IMR-90 (cell line): ENCODE data around the gene DOCK1. TPM values are rescaled to one million over a fixed set of nuclear protein-coding genes. Genes with fewer than 3 reads are reported as not detected.

Source experiments
- ATAC-seq: fragments of 200-7000 bp; cut with Tn5 transposase; 2 replicates; pipeline ENCODE4 v1.9.1; 2020; ENCODE audit warnings: low read depth, mild to moderate bottlenecking, moderate library complexity
- BruUV-seq: library from RNA; stranded (reverse); fragments of 400-500 nt; replicated peaks from 2 replicates; lab custom pipeline; 2021; lab: Mats Ljungman, UMichigan
- CTCF ChIA-PET: fragments of 300-600 bp; formaldehyde crosslinking; extraction: SDS; loops from one replicate; lab custom pipeline; 2021; ENCODE audit warnings: antibody characterized with exemption; lab: Yijun Ruan, JAX
- POLR2A ChIA-PET: fragments of 300-600 bp; sonication (Branson Sonifier 250); formaldehyde crosslinking; loops from one replicate; lab custom pipeline; 2022; ENCODE audit warnings: antibody characterized with exemption; ENCODE audit not compliant: unreplicated experiment; lab: Charles Lee
- DNase-seq: peaks from one replicate; pipeline ENCODE4 v3.0.0; 2013
- H2AFZ ChIP-seq: replicated peaks from 2 replicates; pipeline ENCODE3; 2013; ENCODE audit warnings: low read length, mild to moderate bottlenecking; ENCODE audit not compliant: poor library complexity
- H2AK5ac ChIP-seq: 2 replicates; pipeline ENCODE4 v1.6.1; 2013; ENCODE audit warnings: low read depth, low read length, inconsistent platforms
- H2AK9ac ChIP-seq: replicated peaks from 2 replicates; pipeline ENCODE3; 2013; ENCODE audit warnings: mild to moderate bottlenecking, low read depth, low read length, moderate library complexity; ENCODE audit not compliant: poor library complexity
- H2BK120ac ChIP-seq: 2 replicates; pipeline ENCODE4 v1.6.1; 2013; ENCODE audit warnings: low read depth, low read length, inconsistent platforms
- H2BK15ac ChIP-seq: 3 replicates; pipeline ENCODE4 v1.6.1; 2013; ENCODE audit warnings: low read depth, low read length, inconsistent platforms
- H2BK20ac ChIP-seq: 2 replicates; pipeline ENCODE4 v1.6.1; 2013; ENCODE audit warnings: low read depth, mild to moderate bottlenecking, inconsistent platforms, low read length, moderate library complexity
- H2BK5ac ChIP-seq: 2 replicates; pipeline ENCODE4 v1.6.1; 2013; ENCODE audit warnings: mild to moderate bottlenecking, low read depth, low read length, inconsistent platforms; ENCODE audit not compliant: poor library complexity, severe bottlenecking
- H3K14ac ChIP-seq: replicated peaks from 2 replicates; pipeline ENCODE4 v1.6.1; 2013; ENCODE audit warnings: low read depth, low read length, inconsistent platforms
- H3K18ac ChIP-seq: 2 replicates; pipeline ENCODE4 v1.6.1; 2013; ENCODE audit warnings: low read depth, low read length, control low read depth
- H3K23ac ChIP-seq: 2 replicates; pipeline ENCODE4 v1.6.1; 2013; ENCODE audit warnings: low read depth, low read length, inconsistent platforms
- H3K27ac ChIP-seq: 2 replicates; pipeline ENCODE4 v1.5.1; 2013; ENCODE audit warnings: mild to moderate bottlenecking, control low read depth, low read length; ENCODE audit not compliant: insufficient read depth
- H3K27me3 ChIP-seq: 2 replicates; pipeline ENCODE4 v1.6.1; 2013; ENCODE audit warnings: low read length; ENCODE audit not compliant: control insufficient read depth, insufficient read depth
- H3K36me3 ChIP-seq: 2 replicates; pipeline ENCODE4 v1.6.1; 2013; ENCODE audit warnings: low read length, mixed read lengths; ENCODE audit not compliant: control insufficient read depth, insufficient read depth
- H3K4ac ChIP-seq: 2 replicates; pipeline ENCODE4 v1.6.1; 2013; ENCODE audit warnings: low read depth, low read length, inconsistent platforms
- H3K4me1 ChIP-seq: 2 replicates; pipeline ENCODE4 v1.6.1; 2013; ENCODE audit warnings: low read length, mixed read lengths; ENCODE audit not compliant: control insufficient read depth, insufficient read depth
- H3K4me2 ChIP-seq: 2 replicates; pipeline ENCODE4 v1.6.1; 2013; ENCODE audit warnings: low read depth, mild to moderate bottlenecking, control low read depth, low read length, moderate library complexity
- H3K4me3 ChIP-seq: 2 replicates; pipeline ENCODE4 v1.5.1; 2013; ENCODE audit warnings: low read depth, mild to moderate bottlenecking, control low read depth, low read length, moderate library complexity; ENCODE audit not compliant: insufficient read depth
- H3K56ac ChIP-seq: 2 replicates; pipeline ENCODE4 v1.6.1; 2013; ENCODE audit warnings: low read length, inconsistent platforms; ENCODE audit not compliant: insufficient read depth; ENCODE audit errors: extremely low read depth
- H3K79me1 ChIP-seq, 2 experiments: 2 replicates each; pipeline ENCODE4 v1.6.1; 2013; ENCODE audit warnings: low read length in 2 of 2, inconsistent platforms in 1 of 2, low read depth in 1 of 2
- H3K9ac ChIP-seq: 2 replicates; pipeline ENCODE4 v1.6.1; 2013; ENCODE audit warnings: low read depth, low read length, control low read depth
- H3K9me1 ChIP-seq: 2 replicates; pipeline ENCODE4 v1.6.1; 2013; ENCODE audit warnings: low read length, inconsistent platforms; ENCODE audit not compliant: insufficient read depth
- H3K9me3 ChIP-seq: 2 replicates; pipeline ENCODE4 v1.6.1; 2013; ENCODE audit warnings: low read length; ENCODE audit not compliant: control insufficient read depth, insufficient read depth
- H4K20me1 ChIP-seq: 2 replicates; pipeline ENCODE4 v1.6.1; 2013; ENCODE audit warnings: low read length, inconsistent platforms; ENCODE audit not compliant: insufficient read depth
- H4K5ac ChIP-seq: 2 replicates; pipeline ENCODE4 v1.6.1; 2013; ENCODE audit warnings: mild to moderate bottlenecking, low read depth, low read length, control low read depth
- H4K8ac ChIP-seq, 2 experiments: 2 replicates each; pipeline ENCODE4 v1.6.1; 2013; ENCODE audit warnings: low read depth in 2 of 2, low read length in 2 of 2, control low read depth in 1 of 2, inconsistent platforms in 1 of 2
- H4K91ac ChIP-seq: 2 replicates; pipeline ENCODE4 v1.6.1; 2013; ENCODE audit warnings: low read depth, low read length, inconsistent platforms; ENCODE audit not compliant: insufficient read depth
- CEBPB ChIP-seq: IDR thresholded peaks from 2 replicates; pipeline ENCODE4 v1.6.1; 2012; ENCODE audit warnings: low read depth, low read length, improper control_type of control experiment
- CHD1 ChIP-seq: IDR thresholded peaks from 2 replicates; pipeline ENCODE4 v1.6.1; 2012; ENCODE audit warnings: low read depth, low read length, improper control_type of control experiment
- MAFK ChIP-seq: IDR thresholded peaks from 2 replicates; pipeline ENCODE4 v1.6.1; 2012; ENCODE audit warnings: low read depth, low read length, improper control_type of control experiment
- MAZ ChIP-seq: IDR thresholded peaks from 2 replicates; pipeline ENCODE4 v1.6.1; 2012; ENCODE audit warnings: low read depth, mild to moderate bottlenecking, low read length, improper control_type of control experiment, moderate library complexity, borderline replicate concordance
- NFE2L2 ChIP-seq: fragments of 150-350 bp; IDR thresholded peaks from 2 replicates; pipeline ENCODE4 v1.6.1; 2016; ENCODE audit warnings: low read depth, mild to moderate bottlenecking, low read length
- WGBS, 2 experiments: methylation state at CpG; one replicate each; pipeline versions ENCODE4 v1.1.5 to v1.1.7; 2013; ENCODE audit warnings: missing lambda C conversion rate in 2 of 2; ENCODE audit not compliant: insufficient read length in 1 of 2; ENCODE audit errors: extremely low coverage in 2 of 2; 5-methylcytosine and 5-hydroxymethylcytosine counted together
- dilution Hi-C: fragments of 300-500 bp; cut with HindIII; formaldehyde crosslinking; loops from one replicate; pipeline ENCODE4 v1.14.3; 2018; ENCODE audit warnings: low sequenced_read_pairs; ENCODE audit not compliant: unreplicated experiment
- in situ Hi-C: fragments of 300-500 bp; cut with MboI; formaldehyde crosslinking; loops from 3 replicates; pipeline ENCODE4 v1.14.3; 2019; ENCODE audit warnings: low sequenced_read_pairs, inconsistent platforms, mixed read lengths
- intact Hi-C: fragments of 100-400 bp; cut with micrococcal nuclease; formaldehyde crosslinking; loops from 2 replicates; pipeline ENCODE4 v1.10.0; 2022
- polyA plus RNA-seq, 3 experiments: library from polyadenylated mRNA; depleted of rRNA; stranded (reverse); fragments of >200 nt; gene quantifications; 2 replicates each; pipeline ENCODE4 v1.2.3, GENCODE V29; 2012; ENCODE audit warnings: low replicate concordance in 1 of 3
- total RNA-seq: library from RNA; depleted of rRNA; stranded (reverse); fragments of >200 nt; gene quantifications from 2 replicates; pipeline ENCODE4 v1.2.3, GENCODE V29; 2012
- TF ChIP-seq, protein P1 (sequence below): fragments of 150-350 bp; IDR thresholded peaks from 2 replicates; pipeline ENCODE4 v1.6.1; 2017; ENCODE audit warnings: mild to moderate bottlenecking, antibody characterized with exemption, low read length, low read depth

The DOCK1 gene
- total and polyA plus RNA-seq, 2 of the 4 experiments (the other 2 are of a cell fraction), result 28.2 to 71.0 TPM

GRCh38 chr10:127195571-127196281 is 290.5 kb downstream of the DOCK1 start:
- ChIA-PET POLR2A (interaction anchor here (0.7 kb wide), 2 partner anchors 211 to 1213 kb away, joined by 13 to 19 read pairs; no protein-coding TSS in a partner anchor), CTCF (no interaction called here)
- peak; percentile 12 for DNase-seq
- Histone ChIP-seq H2BK15ac (no peak overlapping the region), H3K36me3 (no peaks in the 10 kb centered on the region), H3K27me3 (no peaks in the 10 kb centered on the region; the same call in 1 of the 2 replicates), H3K9me1 (peaks cover 12% of the 10 kb centered on the region), H2BK120ac (no peak overlapping the region), H3K14ac (no peak overlapping the region), H3K23ac (no peak overlapping the region), H3K4me2 (peak overlapping the region; percentile 79), H2AK9ac (no peak overlapping the region), H3K9me3 (no peaks in the 10 kb centered on the region), H2BK5ac (no peak overlapping the region), H4K20me1 (peaks cover 55% of the 10 kb centered on the region), H3K56ac (no peak overlapping the region), H3K79me1 (peaks cover 4 to 24% of the 10 kb centered on the region in 2 experiments; a peak in 3 of 4 replicates), H2AFZ (peak overlapping the region; percentile 53), H2AK5ac (no peak overlapping the region), H3K18ac (no peak overlapping the region; the same call in 1 of the 2 replicates), H3K4ac (no peak overlapping the region), H4K8ac (no peak overlapping the region), H3K4me3 (peak overlapping the region; percentile 44), H3K9ac (0 out of 2 replicates have a peak overlapping the region, but pooled peaks have one; percentile 42), H4K5ac (no peak overlapping the region), H3K27ac (no peak overlapping the region), H2BK20ac (no peak overlapping the region), H3K4me1 (peaks cover 8% of the 10 kb centered on the region; the same call in 1 of the 2 replicates), H4K91ac (no peak overlapping the region)
- TF ChIP-seq, protein P1, sequence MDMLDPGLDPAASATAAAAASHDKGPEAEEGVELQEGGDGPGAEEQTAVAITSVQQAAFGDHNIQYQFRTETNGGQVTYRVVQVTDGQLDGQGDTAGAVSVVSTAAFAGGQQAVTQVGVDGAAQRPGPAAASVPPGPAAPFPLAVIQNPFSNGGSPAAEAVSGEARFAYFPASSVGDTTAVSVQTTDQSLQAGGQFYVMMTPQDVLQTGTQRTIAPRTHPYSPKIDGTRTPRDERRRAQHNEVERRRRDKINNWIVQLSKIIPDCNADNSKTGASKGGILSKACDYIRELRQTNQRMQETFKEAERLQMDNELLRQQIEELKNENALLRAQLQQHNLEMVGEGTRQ, result no peak
- TF ChIP-seq MAFK (no peak), NFE2L2 (no peak), MAZ (no peak), CEBPB (no peak), CHD1 (no peak)
- WGBS, 2 experiments, result 2% methylated on average over 55 of the region's 91 CpGs; no CpG with 5 or more reads in 1 of the 2 experiments
- intact Hi-C loops (loop anchor here (5.0 to 10.0 kb wide), 2 partner anchors 229 to 657 kb away; no protein-coding TSS in a partner anchor), dilution Hi-C loops (no loop called here), in situ Hi-C loops (no loop called here)
- no TSS peak for BruUV-seq
- peak; percentile 45 for ATAC-seq
